HG03565 (cell line): ENCODE measurements around the gene LMOD1.
"Not testable (repeated sequence)": the region's sequence is repeated elsewhere in the genome, so short reads cannot be mapped to it uniquely, and the experiment has no call there.

Experiments
- ATAC-seq: cut with Tn5 transposase; IDR thresholded peaks from one replicate; pipeline ENCODE4 v1.9.1; 2021; ENCODE audit warnings: mild to moderate bottlenecking, moderate library complexity; ENCODE audit not compliant: unreplicated experiment

LMOD1 gene

DNA sequence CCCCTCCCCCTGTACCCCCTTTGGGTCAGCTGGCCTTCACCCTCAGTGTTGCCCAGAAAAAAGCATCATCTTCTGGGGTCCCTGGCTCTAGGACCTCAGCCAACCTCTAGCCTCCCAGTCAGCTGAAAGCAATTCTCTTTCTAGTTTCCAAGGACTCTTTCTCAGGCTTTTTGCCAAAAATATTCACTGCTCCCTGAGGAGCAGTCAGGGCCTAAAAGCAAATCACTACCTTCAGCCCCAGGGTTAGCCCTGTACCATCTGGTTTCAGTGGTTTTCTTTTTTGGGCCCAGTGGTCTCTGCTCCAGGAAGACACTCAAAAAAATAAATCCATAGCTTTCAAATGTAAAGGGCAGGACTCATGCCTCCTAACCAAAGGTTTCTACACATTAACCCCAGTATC is 3.1 kb upstream of the LMOD1 start:
- ATAC-seq, result no peak

DNA sequence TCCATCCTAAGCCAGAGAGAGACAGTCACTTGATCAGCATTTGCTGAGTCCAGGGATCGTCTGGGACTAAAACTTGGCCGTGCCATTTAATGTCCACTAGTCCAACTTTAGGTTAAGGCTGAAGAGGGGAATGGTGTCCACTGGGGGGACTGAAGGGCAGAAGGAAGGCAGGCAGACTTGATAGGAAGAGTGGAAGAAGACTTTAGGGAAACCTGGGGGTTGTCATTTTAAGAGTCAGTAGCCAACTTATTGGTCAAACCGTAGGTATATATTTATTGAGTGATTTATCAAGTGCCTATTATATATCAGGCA is 1.3 kb upstream of the LMOD1 start:
- ATAC-seq, result no peak

DNA sequence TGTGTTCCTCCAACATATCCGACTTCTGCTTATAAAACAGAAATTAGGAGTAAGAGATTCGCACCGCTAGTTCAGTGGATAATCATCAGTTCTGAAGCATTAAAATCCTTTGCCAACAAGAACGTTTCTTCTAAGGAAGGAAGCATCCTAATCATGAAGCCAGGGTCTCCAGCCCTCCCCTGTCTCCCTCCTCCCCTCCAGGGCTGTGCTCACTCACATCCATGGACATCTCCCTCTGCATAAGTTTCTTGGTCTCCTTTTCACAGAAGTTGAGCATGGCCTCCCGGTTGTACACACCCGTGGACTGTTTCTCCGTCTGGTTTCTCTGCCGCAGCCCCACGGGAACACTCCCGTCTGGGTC is 505 bp downstream of the LMOD1 start:
- no peak for ATAC-seq

DNA sequence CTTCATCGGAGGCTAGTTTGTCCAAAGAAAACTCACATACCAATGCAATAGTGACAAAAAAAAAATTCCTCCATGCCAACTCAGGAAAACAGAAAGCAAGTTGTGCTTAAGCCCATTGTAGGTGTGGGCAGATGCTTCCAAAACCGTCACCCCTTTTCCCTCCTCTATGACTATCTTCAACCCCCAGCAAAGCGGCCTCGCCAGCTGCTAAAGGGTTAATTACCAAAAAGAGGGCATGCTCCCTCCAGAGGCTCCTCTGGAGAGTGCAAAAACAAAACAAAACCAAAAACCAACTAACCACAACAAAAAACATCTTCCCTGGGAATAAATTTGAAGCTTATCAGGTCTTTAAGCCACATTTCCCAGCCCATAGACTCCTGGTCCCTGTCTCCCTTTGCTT is 1.2 kb downstream of the LMOD1 start:
- ATAC-seq, result no peak

DNA sequence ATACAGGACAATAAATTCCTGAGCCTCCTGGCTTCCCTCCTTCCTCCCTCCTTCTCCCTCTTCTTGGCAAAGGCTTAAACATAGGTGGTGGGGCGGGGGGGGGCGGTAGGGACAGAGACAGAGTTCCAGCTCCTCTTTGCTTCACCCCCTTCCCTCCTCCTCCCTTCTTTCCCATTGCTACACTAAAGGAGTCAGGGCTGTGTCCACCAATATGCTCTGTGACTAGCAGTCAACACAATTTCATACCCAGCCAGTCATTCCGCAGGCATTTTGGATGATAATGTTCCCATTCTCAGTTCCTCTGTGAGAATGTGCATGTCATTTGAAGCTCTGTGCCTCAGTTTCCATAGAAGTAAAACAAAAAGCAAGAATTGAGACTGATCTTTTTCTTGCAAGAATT is 1.7 kb downstream of the LMOD1 start:
- no peak for ATAC-seq

DNA sequence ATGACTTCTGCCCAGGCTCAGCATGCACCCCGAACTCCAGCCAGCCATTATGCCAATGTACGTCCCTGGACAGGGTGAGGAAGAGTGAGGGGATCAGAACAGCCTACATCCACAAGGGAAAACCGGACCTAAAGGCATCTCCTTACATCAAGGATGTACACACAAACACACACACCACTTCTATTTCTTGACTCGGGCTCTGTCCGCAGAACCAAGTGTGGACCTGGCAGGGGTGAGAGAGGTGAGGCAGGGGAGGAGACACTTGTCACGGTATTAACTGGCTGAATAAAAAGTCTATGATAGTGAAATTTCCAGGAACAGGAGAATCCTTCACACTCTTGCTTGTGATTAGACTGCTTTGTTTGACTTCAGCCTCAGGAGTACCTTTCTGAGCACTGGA is 2.3 kb downstream of the LMOD1 start:
- no peak for ATAC-seq

DNA sequence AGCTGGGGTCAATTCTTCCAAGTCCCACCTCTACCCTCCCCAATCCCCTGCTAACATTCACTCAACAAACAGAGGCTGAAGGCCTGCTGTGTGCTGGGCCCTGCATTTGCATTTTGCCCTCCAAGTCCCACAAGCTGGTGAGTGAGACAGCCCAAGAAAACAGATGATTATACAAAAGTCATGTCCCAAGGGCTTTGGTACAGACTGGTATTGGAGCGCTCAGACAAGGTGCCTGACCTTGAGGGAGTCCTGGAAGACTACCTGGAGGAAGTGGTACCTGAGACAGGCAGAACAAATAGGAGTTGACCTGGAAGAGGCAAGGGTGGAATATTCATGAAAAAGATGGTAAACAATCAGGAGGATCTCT is 4.2 kb downstream of the LMOD1 start:
- no peak for ATAC-seq

DNA sequence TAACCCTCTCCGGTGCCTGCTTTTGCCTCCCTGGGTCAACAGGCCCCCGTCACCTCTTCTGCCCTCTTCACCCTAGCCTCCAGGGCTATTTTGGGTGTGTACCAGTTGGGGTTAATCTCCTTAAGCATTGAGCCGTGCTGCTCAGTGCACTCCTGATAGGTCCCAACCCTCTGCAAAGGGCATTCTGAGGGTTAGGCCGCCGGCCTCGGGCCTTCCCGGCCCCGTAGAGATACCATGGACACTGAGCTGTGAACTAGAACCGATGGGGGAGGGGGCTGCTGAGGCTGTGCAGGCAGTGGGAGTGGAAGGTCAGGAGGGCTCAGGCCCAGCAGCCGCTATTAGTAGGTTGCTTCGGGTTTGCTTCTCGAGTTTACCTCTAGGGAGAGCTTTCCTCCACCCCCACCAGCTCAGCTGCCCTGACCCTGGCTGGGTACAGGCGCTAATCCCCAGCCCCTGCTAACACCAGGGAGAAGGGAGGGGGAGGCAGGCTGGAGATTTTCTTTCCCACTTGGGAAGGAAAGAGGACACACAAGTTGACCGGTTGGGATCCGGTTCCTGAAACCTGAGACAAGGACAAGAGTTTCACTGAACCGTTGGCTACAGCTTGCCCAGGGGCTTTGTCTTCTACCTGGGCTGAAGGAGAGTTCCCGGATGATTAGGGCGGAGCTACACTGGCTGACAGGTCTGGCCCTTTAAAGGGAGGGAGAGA is 4.8 kb downstream of the LMOD1 start:
- ATAC-seq, result no peak

DNA sequence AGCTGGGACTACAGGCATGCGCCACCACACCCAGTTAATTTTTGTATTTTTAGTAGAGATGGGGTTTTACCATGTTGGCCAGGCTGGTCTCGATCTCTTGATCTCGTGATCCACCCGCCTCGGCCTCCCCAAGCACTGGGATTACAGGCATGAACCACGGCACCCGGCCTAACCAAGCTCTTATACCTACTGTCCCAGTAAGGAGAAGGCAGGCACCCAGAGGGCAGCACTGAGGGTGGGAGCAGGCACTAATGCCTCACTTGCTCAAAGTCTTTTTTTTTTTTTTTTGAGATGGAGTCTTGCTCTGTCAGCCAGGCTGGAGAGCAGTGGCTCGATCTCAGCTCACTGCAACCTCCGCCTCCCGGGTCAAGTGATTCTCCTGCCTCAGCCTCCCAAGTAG is 6.0 kb downstream of the LMOD1 start:
- not testable (repeated sequence) for ATAC-seq

DNA sequence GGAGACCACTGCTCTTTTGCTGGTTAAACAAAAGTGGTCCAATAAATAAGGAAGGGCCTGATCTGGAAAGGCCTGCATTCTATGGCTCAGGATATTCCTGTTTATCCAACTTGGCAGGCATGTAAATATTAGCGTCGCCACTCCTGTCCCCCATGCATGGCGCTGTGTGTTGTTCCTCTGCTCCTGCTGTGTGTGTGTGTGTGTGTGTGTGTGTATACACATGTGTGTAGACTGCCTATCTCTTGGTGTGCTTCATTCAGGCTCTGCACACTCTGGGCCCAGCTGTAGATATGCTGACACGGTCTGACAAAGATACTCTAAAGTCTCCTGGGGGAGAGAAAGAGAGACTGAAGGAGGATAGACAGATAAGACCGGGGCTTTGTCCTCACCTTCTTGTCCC is 6.8 kb downstream of the LMOD1 start:
- no peak for ATAC-seq

DNA sequence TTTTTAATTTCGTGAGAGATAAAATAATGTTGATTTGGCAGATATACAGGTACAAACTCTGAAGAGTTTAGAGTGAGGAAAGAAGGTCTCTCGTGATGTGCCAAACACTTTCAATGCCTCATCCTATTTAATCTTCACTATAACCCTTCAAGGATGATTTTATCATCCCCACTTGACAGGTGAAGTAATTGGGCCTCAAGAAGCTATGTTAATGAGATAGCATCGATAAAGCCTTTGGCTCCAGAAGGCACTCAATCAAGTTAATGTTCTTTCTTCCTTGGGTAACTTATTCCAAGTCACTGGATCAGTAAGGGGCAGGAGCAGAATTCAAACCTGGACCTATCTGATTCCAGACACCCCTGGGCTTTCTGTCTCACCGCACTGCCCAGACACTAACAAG is 7.2 kb downstream of the LMOD1 start:
- ATAC-seq, result no peak

DNA sequence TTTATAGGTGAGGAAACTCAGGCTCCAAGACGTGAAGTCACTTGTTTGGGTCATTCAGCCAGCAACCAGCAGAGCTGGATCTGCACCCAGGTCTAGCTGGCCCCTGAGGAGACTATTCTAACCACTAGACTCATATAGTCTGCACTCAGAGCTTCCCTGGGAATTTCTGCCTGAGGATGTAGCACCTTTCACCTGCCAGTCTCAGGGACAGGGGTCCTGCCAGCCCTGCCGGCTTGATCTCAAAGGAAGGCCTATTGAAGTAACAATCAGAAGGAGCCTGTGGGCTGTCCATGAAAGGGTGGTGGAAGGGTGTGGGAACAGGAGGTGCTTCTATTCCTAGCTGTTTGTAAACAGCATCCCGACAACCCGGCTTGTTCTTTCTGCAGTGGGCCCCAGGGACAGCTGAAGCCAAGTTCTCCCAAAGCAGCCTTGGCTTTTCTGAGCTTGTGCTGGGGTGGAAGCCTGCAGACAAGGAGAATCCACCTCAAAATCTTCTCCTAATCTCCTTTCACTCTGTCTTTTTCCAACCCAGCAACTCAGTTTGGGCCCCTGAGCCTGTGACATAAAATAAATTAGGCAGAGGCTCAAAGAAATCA is 7.8 kb downstream of the LMOD1 start:
- ATAC-seq, result no peak

DNA sequence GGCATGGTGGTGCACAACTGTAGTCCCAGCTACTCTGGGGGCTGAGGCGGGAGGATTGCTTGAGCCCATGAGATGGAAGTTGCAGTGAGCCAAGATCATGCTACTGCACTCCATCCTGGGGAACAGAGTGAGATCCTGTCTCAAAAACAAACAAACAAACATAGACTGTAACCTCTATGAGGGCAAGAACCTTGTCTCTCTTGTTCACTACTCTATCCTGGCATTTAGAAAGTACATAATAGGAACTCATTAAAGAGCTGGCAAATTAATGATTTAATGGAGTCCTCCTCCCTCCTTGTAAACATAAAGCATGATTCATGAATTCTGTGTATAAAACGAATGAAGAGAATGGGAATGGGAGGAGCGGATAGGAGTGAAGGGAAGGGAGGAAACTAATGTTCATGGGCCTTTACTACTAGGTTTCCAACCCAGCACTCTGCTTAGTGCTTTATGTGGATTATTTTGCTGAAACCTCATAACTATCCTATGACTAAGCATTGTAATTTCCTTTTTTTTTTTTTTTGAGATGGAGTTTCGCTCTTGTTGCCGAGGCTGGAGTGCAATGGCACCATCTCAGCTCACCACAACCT is 8.6 kb downstream of the LMOD1 start:
- no peak for ATAC-seq

DNA sequence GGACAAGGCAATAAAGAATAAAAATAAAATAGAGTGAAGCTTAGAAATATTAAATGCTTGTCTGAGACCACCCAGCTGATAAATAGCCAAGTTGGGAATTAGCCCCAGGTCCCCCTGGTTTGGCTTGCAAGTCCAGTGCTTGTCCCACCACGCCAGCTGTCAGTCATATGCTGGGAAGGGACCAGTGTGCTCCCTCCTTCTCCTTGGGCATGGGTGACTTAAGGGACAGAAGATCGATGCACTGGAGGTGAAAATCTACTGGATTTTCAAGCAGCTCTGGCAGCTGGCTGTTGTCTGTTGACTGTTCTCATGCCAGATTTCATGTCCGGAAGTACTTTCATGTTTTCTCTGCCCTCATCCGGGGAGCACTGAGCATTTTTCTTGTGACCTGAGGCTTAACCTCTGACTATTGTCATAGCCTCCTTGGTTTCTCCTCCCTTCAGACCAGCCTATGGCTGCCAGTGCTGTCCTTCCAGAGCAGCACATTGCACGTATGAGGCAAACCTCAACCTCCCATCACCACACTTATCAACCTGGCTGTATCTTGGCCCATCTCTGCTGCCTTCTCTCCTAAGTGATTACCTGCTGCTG is 12.4 kb downstream of the LMOD1 start:
- ATAC-seq, result no peak

DNA sequence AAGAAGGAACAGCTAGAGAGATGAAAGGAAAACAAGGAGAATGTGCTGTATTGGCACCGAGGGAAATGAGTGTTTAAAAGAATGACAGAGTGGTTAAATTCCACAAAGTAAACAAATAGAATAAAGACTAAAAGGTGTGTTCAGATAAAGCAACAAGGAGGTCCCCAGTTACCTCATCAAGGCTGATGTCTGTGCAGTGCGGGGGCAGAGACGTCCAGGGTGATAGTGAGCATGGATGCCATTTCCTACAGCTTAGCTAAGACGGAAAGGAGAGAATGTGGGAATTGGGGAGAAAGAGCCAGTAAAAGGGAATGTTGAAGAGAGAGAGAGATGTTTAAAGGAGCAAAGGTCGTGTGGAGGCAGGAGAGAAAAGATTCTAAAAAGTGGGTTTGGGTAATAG is 15.5 kb downstream of the LMOD1 start:
- no peak for ATAC-seq

DNA sequence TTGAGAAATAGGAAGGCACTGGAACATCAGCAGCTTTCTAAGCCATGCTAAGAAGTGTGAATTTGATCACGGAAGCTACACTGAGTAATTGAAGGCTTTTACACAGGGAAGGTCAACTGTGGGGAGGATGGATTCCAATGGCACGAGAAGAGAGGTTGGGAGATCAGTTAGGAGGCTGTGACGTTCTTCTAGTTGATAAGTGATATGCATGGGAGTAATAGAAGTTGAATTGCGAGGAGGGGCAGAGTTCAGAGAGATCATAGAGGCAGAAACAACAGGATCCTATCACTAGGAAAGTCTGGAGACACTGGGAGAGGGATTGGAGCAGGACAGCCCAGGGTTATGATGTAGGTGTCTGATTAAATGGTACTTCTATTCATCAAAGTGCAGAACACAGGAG is 16.2 kb downstream of the LMOD1 start:
- ATAC-seq, result no peak

DNA sequence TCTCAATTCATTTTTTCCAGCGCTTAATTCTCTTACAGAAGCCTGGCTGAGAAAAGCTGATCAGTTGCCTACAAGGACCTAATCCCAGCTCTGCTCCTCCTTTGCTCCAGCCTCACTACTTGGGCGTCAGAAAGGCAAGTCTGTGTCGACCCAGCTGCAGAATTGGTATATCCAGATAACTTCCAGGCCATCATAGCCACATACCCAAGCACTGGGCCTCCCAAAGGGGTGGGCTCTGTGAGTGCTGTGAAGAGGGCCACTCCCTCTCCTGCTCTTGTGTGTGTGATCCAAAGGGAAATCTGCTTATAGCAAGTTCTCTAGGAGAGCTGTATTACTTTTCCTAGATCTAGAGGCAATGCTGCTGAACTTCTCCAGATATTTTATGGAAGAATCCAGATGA is 18.1 kb downstream of the LMOD1 start:
- no peak for ATAC-seq

DNA sequence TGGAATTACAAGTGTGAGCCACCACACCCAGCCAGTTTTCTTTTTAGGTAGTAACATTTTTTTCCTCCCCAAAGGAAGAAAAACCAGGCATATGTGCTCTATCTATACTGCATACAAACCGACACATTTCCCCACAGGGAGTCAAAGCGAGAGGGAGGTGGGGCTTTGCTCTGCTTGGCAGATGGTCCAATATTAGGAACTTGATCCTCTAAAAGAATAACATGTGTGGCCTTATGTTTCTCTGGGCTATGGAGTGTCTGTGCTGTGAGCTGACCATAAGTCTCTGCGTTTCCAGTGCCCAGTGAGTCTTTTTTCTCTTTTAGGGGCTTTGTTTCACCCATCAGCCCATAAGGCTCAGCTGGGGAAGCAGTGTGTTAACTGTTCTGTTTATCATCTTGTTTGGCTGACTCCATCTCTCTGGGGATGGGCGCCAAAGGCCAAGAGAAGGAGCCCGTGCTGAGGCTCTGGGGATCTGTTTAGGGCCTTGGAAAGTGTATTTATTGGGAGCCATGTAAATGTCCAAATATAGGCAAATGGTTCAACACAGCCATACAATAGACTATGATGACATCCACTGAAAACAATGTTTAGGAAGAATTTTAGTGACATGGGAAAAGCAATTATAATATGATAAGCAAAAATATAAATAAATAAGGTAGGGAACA is 20.2 kb downstream of the LMOD1 start:
- ATAC-seq, result no peak

DNA sequence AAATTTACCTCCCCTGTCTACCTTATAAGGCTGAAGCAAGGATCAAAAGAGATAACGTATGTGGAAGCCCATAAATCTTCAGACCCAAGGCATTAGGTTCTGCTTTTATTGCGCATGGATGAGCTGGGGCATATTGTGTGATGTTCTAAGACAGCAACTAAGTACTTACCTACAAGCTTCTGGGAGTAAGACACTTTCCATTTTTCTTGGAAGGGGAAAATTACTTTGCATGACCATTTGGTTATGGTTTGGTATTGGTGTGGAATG is 21.1 kb downstream of the LMOD1 start:
- ATAC-seq, result no peak

DNA sequence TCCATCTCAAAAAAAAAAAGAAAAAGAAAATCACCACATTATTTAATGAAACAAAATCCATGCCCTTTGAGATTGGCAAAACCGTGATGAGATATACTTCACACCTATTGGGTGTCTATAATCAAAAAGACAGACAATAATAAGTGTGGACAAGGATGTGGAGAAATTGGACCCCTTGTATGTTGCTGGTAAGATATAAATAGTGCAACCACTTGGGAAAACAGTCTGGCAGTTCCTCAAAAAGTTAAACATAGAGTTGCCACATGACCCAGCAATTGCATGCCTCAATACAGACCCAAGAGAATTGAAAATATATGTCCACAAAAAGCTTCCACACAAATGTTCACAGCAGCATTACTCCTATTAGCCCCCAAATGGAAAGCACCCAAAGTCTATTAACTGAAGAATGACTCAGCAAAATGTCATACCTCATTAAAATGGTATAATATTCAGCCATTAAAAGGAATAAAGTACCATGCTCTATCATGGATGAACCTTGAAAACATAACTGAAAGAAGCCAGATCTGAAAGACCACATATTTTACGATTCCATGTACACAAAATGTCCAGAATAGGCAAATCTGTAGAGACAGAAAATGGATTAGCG is 24.3 kb downstream of the LMOD1 start:
- no peak for ATAC-seq

DNA sequence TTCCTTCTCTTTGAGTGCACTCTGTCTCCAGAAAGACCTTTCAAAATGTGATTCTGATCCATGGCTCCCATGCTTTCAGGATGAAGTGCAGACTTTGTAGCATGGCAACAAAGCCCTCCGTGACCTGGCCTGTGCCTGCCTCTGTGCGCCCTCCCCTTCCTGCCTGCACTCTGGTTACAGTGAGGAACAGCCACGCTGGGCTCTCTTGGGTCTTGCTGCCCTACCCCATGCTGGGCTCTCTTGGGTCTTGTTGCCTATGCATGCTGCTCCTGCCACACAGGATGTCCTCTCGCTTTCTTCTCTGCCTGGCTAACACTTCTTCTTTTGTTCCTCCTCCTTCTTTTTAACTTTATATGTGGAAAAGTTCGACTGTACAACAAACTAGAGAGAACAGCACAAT is 28.0 kb downstream of the LMOD1 start:
- ATAC-seq, result no peak
